ENCODE measurements around the gene PEF1.

The PEF1 gene

DNA sequence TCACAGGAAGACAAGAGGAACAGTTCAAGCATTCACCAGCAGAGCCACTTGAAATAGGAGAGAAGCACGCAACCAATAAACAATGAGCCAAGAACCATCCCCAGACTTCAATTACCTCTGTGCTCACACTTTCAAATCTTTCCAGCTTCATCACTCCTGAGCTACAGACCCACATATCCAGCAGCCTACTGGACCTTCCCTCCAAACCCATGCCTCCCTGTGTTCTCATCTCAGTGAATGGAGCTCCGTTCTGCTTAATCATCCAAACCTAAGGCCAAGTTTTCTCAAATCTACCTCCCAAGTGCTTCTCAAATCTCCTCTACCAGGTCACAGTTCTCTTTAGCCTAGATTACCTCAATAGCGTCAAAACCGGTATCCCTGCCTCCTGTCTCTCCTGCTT, 3.7 kb downstream of the PEF1 start:
- Histone ChIP-seq H3K4me3 (ENCODE audit: severe bottlenecking) (no peak overlapping the region), H3K27me3 (ENCODE audit: insufficient read depth, poor library complexity, severe bottlenecking) (no peaks in the 10 kb centered on the region), H3K36me3 (ENCODE audit: low read depth) (peaks cover 18% of the 10 kb centered on the region), H3K9me3 (ENCODE audit: severe bottlenecking) (no peaks in the 10 kb centered on the region), H3K4me1 (ENCODE audit: insufficient read depth, poor library complexity, severe bottlenecking) (peaks cover 32% of the 10 kb centered on the region), H3K27ac (ENCODE audit: poor library complexity, severe bottlenecking) (peak overlapping the region; percentile 60)
- DNase-seq (ENCODE audit: low spot score) (no peak), ATAC-seq (ENCODE audit: low read depth) (no peak)
- TF ChIP-seq, protein P1, sequence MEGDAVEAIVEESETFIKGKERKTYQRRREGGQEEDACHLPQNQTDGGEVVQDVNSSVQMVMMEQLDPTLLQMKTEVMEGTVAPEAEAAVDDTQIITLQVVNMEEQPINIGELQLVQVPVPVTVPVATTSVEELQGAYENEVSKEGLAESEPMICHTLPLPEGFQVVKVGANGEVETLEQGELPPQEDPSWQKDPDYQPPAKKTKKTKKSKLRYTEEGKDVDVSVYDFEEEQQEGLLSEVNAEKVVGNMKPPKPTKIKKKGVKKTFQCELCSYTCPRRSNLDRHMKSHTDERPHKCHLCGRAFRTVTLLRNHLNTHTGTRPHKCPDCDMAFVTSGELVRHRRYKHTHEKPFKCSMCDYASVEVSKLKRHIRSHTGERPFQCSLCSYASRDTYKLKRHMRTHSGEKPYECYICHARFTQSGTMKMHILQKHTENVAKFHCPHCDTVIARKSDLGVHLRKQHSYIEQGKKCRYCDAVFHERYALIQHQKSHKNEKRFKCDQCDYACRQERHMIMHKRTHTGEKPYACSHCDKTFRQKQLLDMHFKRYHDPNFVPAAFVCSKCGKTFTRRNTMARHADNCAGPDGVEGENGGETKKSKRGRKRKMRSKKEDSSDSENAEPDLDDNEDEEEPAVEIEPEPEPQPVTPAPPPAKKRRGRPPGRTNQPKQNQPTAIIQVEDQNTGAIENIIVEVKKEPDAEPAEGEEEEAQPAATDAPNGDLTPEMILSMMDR (IDR thresholded peaks at IDR 0.05; ENCODE audit: poor library complexity, severe bottlenecking), result no peak

DNA sequence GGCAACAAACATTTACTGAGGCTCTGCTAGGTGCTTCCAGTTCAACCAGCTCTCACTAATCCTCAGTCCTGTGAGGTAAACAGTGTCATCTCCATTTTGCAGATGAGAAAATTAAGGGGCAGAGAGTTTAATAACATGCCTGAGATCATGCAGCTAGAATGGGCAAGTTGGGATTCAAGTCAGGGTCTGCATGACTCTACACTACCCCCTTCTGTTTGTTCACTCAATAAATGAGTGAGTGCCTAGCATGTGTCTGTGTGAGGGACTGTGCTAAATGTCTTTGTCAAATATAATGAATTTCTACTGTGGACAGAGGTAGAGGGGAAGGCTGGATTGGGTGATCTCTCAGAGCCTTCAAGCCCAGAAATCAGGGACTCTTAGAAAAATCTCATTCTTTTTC, 4.5 kb downstream of the PEF1 start:
- no peaks in the 10 kb centered on the region for H3K9me3 ChIP-seq (ENCODE audit: severe bottlenecking)
- TF ChIP-seq, protein P1 (IDR thresholded peaks at IDR 0.05; ENCODE audit: poor library complexity, severe bottlenecking), result no peak
- peaks cover 18% of the 10 kb centered on the region for H3K36me3 ChIP-seq (ENCODE audit: low read depth)
- ATAC-seq (ENCODE audit: low read depth), result no peak
- no peak for DNase-seq (ENCODE audit: low spot score)
- peak overlapping the region; percentile 60 for H3K27ac ChIP-seq (ENCODE audit: poor library complexity, severe bottlenecking)
- H3K4me1 ChIP-seq (ENCODE audit: insufficient read depth, poor library complexity, severe bottlenecking), result peaks cover 29% of the 10 kb centered on the region
- H3K4me3 ChIP-seq (ENCODE audit: severe bottlenecking), result no peak overlapping the region
- no peaks in the 10 kb centered on the region for H3K27me3 ChIP-seq (ENCODE audit: insufficient read depth, poor library complexity, severe bottlenecking)

DNA sequence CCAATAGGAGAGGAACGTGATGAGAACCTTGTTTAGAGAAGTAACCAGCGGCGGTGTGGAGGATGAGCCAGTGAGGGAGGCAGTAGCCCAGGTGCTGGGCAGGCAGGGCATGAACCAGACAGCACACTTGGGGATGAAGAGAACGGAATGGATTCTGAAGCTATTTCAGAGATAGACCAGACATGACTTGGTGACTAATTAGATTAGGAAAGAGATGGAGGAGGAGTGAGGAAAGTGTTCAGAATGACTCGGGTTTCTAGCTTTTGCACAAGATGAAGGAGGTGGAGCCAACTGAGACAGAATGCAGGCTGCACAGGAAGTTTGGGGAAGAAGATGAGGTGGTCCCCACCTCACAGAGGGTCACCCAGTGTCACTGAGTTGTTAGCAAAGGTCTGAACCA, 5.1 kb downstream of the PEF1 start:
- TF ChIP-seq, protein P1 (IDR thresholded peaks at IDR 0.05; ENCODE audit: poor library complexity, severe bottlenecking), result no peak
- H3K9me3 ChIP-seq (ENCODE audit: severe bottlenecking), result no peaks in the 10 kb centered on the region
- H3K4me3 ChIP-seq (ENCODE audit: severe bottlenecking), result no peak overlapping the region
- no peaks in the 10 kb centered on the region for H3K27me3 ChIP-seq (ENCODE audit: insufficient read depth, poor library complexity, severe bottlenecking)
- DNase-seq (ENCODE audit: low spot score) (no peak), ATAC-seq (ENCODE audit: low read depth) (peak; percentile 76)
- H3K36me3 ChIP-seq (ENCODE audit: low read depth), result peaks cover 23% of the 10 kb centered on the region
- peak overlapping the region; percentile 60 for H3K27ac ChIP-seq (ENCODE audit: poor library complexity, severe bottlenecking)
- H3K4me1 ChIP-seq (ENCODE audit: insufficient read depth, poor library complexity, severe bottlenecking), result peaks cover 29% of the 10 kb centered on the region

DNA sequence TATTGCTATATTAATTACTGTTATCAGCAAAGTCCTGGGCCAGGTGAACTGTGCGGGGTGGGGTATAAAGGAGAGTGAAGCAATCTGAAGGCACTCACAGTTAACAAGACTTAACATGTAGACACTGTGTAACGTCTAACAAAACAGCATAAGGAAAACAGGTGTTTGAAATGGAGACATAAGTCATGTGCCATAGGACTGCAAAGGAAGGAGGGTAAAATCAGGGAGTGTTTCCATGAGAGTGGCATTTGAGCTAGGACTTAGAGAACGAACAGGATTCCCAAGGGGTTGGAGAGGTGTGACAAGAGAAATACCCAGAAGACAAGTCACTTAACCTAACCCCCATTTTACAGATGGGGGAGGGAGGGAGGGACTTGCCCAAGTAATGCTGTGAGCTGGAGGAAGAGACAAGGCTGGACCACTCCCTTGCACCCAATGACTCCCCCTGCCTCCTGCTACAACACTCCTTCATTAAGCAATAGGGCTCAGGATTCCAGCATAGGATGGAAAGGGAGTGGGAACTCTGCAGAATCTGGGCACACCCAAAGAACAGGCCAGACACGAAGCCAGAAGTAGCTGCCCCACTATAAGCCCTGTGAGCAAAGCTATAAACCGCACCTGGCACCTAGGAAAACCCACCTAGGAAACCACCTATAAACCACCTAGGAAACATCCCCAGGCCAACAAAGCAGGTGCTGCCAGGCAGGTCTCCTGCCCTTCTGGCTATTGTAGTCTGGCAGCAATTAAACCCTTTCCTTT, 6.6 kb downstream of the PEF1 start:
- Histone ChIP-seq H3K27me3 (ENCODE audit: insufficient read depth, poor library complexity, severe bottlenecking) (no peaks in the 10 kb centered on the region), H3K36me3 (ENCODE audit: low read depth) (peaks cover 36% of the 10 kb centered on the region), H3K4me1 (ENCODE audit: insufficient read depth, poor library complexity, severe bottlenecking) (peaks cover 29% of the 10 kb centered on the region), H3K4me3 (ENCODE audit: severe bottlenecking) (no peak overlapping the region), H3K27ac (ENCODE audit: poor library complexity, severe bottlenecking) (peak overlapping the region; percentile 60), H3K9me3 (ENCODE audit: severe bottlenecking) (no peaks in the 10 kb centered on the region)
- ATAC-seq (ENCODE audit: low read depth) (peak; percentile 61), DNase-seq (ENCODE audit: low spot score) (no peak)
- TF ChIP-seq, protein P1 (IDR thresholded peaks at IDR 0.05; ENCODE audit: poor library complexity, severe bottlenecking), result no peak

DNA sequence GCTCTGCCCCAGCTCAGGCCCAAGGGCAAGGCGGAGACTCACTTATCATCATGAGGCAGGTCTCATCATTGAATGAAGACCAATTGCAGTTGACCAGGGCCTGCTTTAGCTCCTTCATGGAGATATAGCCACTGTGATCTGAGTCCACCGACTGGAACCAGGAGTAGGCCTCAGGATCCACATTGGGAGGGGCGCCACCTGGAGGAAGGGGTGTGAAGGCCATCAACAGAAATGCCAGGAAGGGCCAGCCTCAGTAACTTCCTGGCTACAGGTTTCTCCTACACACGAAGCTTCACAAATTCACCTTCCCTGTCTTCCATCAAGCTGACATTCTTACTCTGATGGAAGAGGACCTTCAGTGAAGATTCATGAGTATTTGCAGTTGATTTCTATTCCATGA, 11.6 kb downstream of the PEF1 start:
- peaks cover 6% of the 10 kb centered on the region for H3K4me1 ChIP-seq (ENCODE audit: insufficient read depth, poor library complexity, severe bottlenecking)
- DNase-seq (ENCODE audit: low spot score) (no peak), ATAC-seq (ENCODE audit: low read depth) (no peak)
- no peaks in the 10 kb centered on the region for H3K27me3 ChIP-seq (ENCODE audit: insufficient read depth, poor library complexity, severe bottlenecking)
- TF ChIP-seq, protein P1 (IDR thresholded peaks at IDR 0.05; ENCODE audit: poor library complexity, severe bottlenecking), result peak; percentile 38
- H3K36me3 ChIP-seq (ENCODE audit: low read depth), result peaks cover 64% of the 10 kb centered on the region
- no peak overlapping the region for H3K27ac ChIP-seq (ENCODE audit: poor library complexity, severe bottlenecking)
- no peak overlapping the region for H3K4me3 ChIP-seq (ENCODE audit: severe bottlenecking)
- no peaks in the 10 kb centered on the region for H3K9me3 ChIP-seq (ENCODE audit: severe bottlenecking)
